Activated T-cell treated with anti-CD3 and anti-CD28 coated beads, Interleukin-2, amount 50 U/mL, for 4 hours (primary cell): ENCODE results near the gene POLR1H. TPM values are rescaled to one million over a fixed set of nuclear protein-coding genes. Genes with fewer than 3 reads are reported as not detected.
A peak's percentile ranks its signal among the peaks of the same experiment; 100 is the strongest.
"Not testable (repeated sequence)": the region's sequence is repeated elsewhere in the genome, so short reads cannot be mapped to it uniquely, and the experiment has no call there.

Source experiments
- ATAC-seq, 2 donors: fragments of 200-7000 bp; cut with Tn5 transposase; one replicate each; pipeline ENCODE4 v1.10.0; 2021
- DNase-seq: peaks from one replicate; pipeline ENCODE4 v3.0.0-alpha.2; 2020
- H3K27me3 Mint-ChIP-seq: one replicate; pipeline ENCODE4 v1.8.0; 2021; ENCODE audit warnings: low read depth, mixed read lengths
- H3K36me3 Mint-ChIP-seq: one replicate; pipeline ENCODE4 v1.8.0; 2022; ENCODE audit warnings: mixed read lengths; ENCODE audit not compliant: insufficient read depth
- H3K4me1 Mint-ChIP-seq: one replicate; pipeline ENCODE4 v1.8.0; 2021; ENCODE audit warnings: low read depth, mixed read lengths
- H3K4me3 Mint-ChIP-seq: one replicate; pipeline ENCODE4 v1.8.0; 2021; ENCODE audit warnings: mild to moderate bottlenecking, moderate library complexity, mixed read lengths
- H3K9me3 Mint-ChIP-seq: one replicate; pipeline ENCODE4 v1.8.0; 2021; ENCODE audit warnings: mixed read lengths
- total RNA-seq, 3 donors: library from RNA; stranded (reverse); gene quantifications; one replicate each; pipeline ENCODE4 v1.2.1, GENCODE V29; 2021

POLR1H gene
- total RNA-seq = 10 to 100 TPM; 80.6 to 86.6 (median 84.8) TPM

- DNase-seq = peak; percentile 81
- peak within 1 kb of the TSS; percentile 98 for H3K4me3 Mint-ChIP-seq
- peaks cover 23% of the 10 kb centered on the region for H3K36me3 Mint-ChIP-seq
- H3K4me1 Mint-ChIP-seq = peaks cover 37% of the 10 kb centered on the region
- peak; percentile 97 to 98 for ATAC-seq
- no peaks in the 10 kb centered on the region for H3K9me3 Mint-ChIP-seq
- H3K27me3 Mint-ChIP-seq = no peaks in the 10 kb centered on the region
Measured at GRCh38 chr6:30061092-30061857, at the start of gene POLR1H. Gene POLR1H (plus strand): TSS chr6:30061265. CDS start chr6:30061525, 260 bp downstream.

GRCh38 chr6:30013291-30013922 is 47.7 kb upstream of the POLR1H start:
- DNase-seq = peak; percentile 13
- Mint-ChIP-seq H3K36me3 (peaks cover 22% of the 10 kb centered on the region), H3K27me3 (peaks cover 14% of the 10 kb centered on the region), H3K4me3 (no peak overlapping the region), H3K9me3 (no peaks in the 10 kb centered on the region), H3K4me1 (no peaks in the 10 kb centered on the region)
- ATAC-seq = peak in 1 of 2 donors; percentile 43

- H3K9me3 Mint-ChIP-seq = no peaks in the 10 kb centered on the region
- no peaks in the 10 kb centered on the region for H3K27me3 Mint-ChIP-seq
- DNase-seq (no peak), ATAC-seq (no peak)
- peaks cover 18% of the 10 kb centered on the region for H3K36me3 Mint-ChIP-seq
- no peaks in the 10 kb centered on the region for H3K4me1 Mint-ChIP-seq
- H3K4me3 Mint-ChIP-seq = no peak overlapping the region
Measured at GRCh38 chr6:30019819-30020218, 41.2 kb upstream of the POLR1H start.

- DNase-seq (no peak), ATAC-seq (no peak)
- Mint-ChIP-seq H3K4me3 (no peak overlapping the region), H3K9me3 (no peaks in the 10 kb centered on the region), H3K36me3 (peaks cover 19% of the 10 kb centered on the region), H3K27me3 (no peaks in the 10 kb centered on the region), H3K4me1 (no peaks in the 10 kb centered on the region)
Measured at GRCh38 chr6:30020626-30021025, 40.4 kb upstream of the POLR1H start.

- Mint-ChIP-seq H3K4me1 (no peaks in the 10 kb centered on the region), H3K9me3 (no peaks in the 10 kb centered on the region), H3K4me3 (no peak overlapping the region), H3K36me3 (peaks cover 20% of the 10 kb centered on the region), H3K27me3 (no peaks in the 10 kb centered on the region)
- ATAC-seq (no peak), DNase-seq (no peak)
Measured at GRCh38 chr6:30022189-30022588, 38.9 kb upstream of the POLR1H start.

- not testable (repeated sequence) for H3K4me1 Mint-ChIP-seq, ATAC-seq, H3K27me3 Mint-ChIP-seq, H3K4me3 Mint-ChIP-seq, DNase-seq, H3K9me3 Mint-ChIP-seq
- H3K36me3 Mint-ChIP-seq = peaks cover 20% of the 10 kb centered on the region
Measured at GRCh38 chr6:30022712-30023111, 38.4 kb upstream of the POLR1H start.

GRCh38 chr6:30025186-30025585 is 35.9 kb upstream of the POLR1H start:
- Mint-ChIP-seq H3K4me1 (no peaks in the 10 kb centered on the region), H3K4me3 (no peak overlapping the region), H3K36me3 (peaks cover 15% of the 10 kb centered on the region), H3K9me3 (no peaks in the 10 kb centered on the region), H3K27me3 (no peaks in the 10 kb centered on the region)
- no peak for ATAC-seq
- no peak for DNase-seq

GRCh38 chr6:30029588-30029987 is 31.5 kb upstream of the POLR1H start:
- DNase-seq (no peak), ATAC-seq (no peak)
- Mint-ChIP-seq H3K4me3 (no peak overlapping the region), H3K9me3 (no peaks in the 10 kb centered on the region), H3K27me3 (no peaks in the 10 kb centered on the region), H3K4me1 (no peaks in the 10 kb centered on the region), H3K36me3 (peaks cover 19% of the 10 kb centered on the region)

GRCh38 chr6:30031381-30031780 is 29.7 kb upstream of the POLR1H start:
- DNase-seq = no peak
- H3K36me3 Mint-ChIP-seq = peaks cover 29% of the 10 kb centered on the region
- H3K9me3 Mint-ChIP-seq = no peaks in the 10 kb centered on the region
- H3K4me3 Mint-ChIP-seq = no peak overlapping the region
- no peak for ATAC-seq
- H3K27me3 Mint-ChIP-seq = no peaks in the 10 kb centered on the region
- H3K4me1 Mint-ChIP-seq = no peaks in the 10 kb centered on the region

- not testable (repeated sequence) for H3K4me1 Mint-ChIP-seq, H3K27me3 Mint-ChIP-seq, H3K9me3 Mint-ChIP-seq, H3K4me3 Mint-ChIP-seq, ATAC-seq, DNase-seq
- peaks cover 32% of the 10 kb centered on the region for H3K36me3 Mint-ChIP-seq
Measured at GRCh38 chr6:30033440-30033839, 27.6 kb upstream of the POLR1H start.

- Mint-ChIP-seq H3K27me3 (no peaks in the 10 kb centered on the region), H3K36me3 (peaks cover 25% of the 10 kb centered on the region), H3K4me1 (no peaks in the 10 kb centered on the region), H3K4me3 (no peak overlapping the region), H3K9me3 (no peaks in the 10 kb centered on the region)
- DNase-seq (no peak), ATAC-seq (no peak)
Measured at GRCh38 chr6:30035784-30036183, 25.3 kb upstream of the POLR1H start.

GRCh38 chr6:30037182-30037788 is 23.8 kb upstream of the POLR1H start:
- ATAC-seq (no peak), DNase-seq (no peak)
- peaks cover 25% of the 10 kb centered on the region for H3K36me3 Mint-ChIP-seq
- no peak overlapping the region for H3K4me3 Mint-ChIP-seq
- no peaks in the 10 kb centered on the region for H3K4me1 Mint-ChIP-seq
- H3K9me3 Mint-ChIP-seq = no peaks in the 10 kb centered on the region
- no peaks in the 10 kb centered on the region for H3K27me3 Mint-ChIP-seq

- no peak for DNase-seq
- Mint-ChIP-seq H3K27me3 (no peaks in the 10 kb centered on the region), H3K4me1 (no peaks in the 10 kb centered on the region), H3K4me3 (no peak overlapping the region), H3K36me3 (peaks cover 9% of the 10 kb centered on the region), H3K9me3 (no peaks in the 10 kb centered on the region)
- ATAC-seq = no peak
Measured at GRCh38 chr6:30041221-30041620, 19.8 kb upstream of the POLR1H start.

GRCh38 chr6:30041821-30042220 is 19.2 kb upstream of the POLR1H start:
- DNase-seq (no peak), ATAC-seq (no peak)
- H3K4me3 Mint-ChIP-seq = no peak overlapping the region
- H3K27me3 Mint-ChIP-seq = no peaks in the 10 kb centered on the region
- peaks cover under 1% of the 10 kb centered on the region for H3K4me1 Mint-ChIP-seq
- H3K9me3 Mint-ChIP-seq = no peaks in the 10 kb centered on the region
- peaks cover 8% of the 10 kb centered on the region for H3K36me3 Mint-ChIP-seq

- H3K9me3 Mint-ChIP-seq = no peaks in the 10 kb centered on the region
- no peak overlapping the region for H3K4me3 Mint-ChIP-seq
- ATAC-seq (no peak), DNase-seq (no peak)
- peaks cover 7% of the 10 kb centered on the region for H3K4me1 Mint-ChIP-seq
- H3K36me3 Mint-ChIP-seq = peaks cover 8% of the 10 kb centered on the region
- H3K27me3 Mint-ChIP-seq = no peaks in the 10 kb centered on the region
Measured at GRCh38 chr6:30042476-30042875, 18.6 kb upstream of the POLR1H start.
